Neural cell (in vitro differentiated cells): ENCODE data around the gene NR4A3. TPM values are rescaled to one million over a fixed set of nuclear protein-coding genes. Genes with fewer than 3 reads are reported as not detected.

Experiments used
- H2AFZ ChIP-seq: fragments of 200-600, 300-800 bp; sonication (generic), shearing (Covaris generic); 2 replicates; pipeline ENCODE4 v1.6.0; 2014; ENCODE audit warnings: low read depth, mild to moderate bottlenecking, antibody characterized with exemption, low read length, moderate library complexity
- H3F3A ChIP-seq: fragments of 200-600 bp; shearing (Covaris generic); 2 replicates; pipeline ENCODE4 v1.6.1; 2016; ENCODE audit warnings: mild to moderate bottlenecking, moderate library complexity, mixed read lengths, antibody characterized with exemption, low read length; ENCODE audit not compliant: insufficient read depth, poor library complexity, severe bottlenecking
- H3K27ac ChIP-seq: fragments of 200-600, 300-800 bp; sonication (generic), shearing (Covaris generic); 2 replicates; pipeline ENCODE4 v1.5.1; 2014; ENCODE audit warnings: mild to moderate bottlenecking, low read length, moderate library complexity
- H3K27me3 ChIP-seq: fragments of 300-800, 200-600 bp; sonication (generic), shearing (Covaris generic); 2 replicates; pipeline ENCODE4 v1.6.0; 2014; ENCODE audit warnings: mild to moderate bottlenecking, low read depth, low read length, moderate library complexity; ENCODE audit not compliant: insufficient read depth
- H3K36me3 ChIP-seq: fragments of 300-800, 200-600 bp; sonication (generic), shearing (Covaris generic); 2 replicates; pipeline ENCODE4 v1.5.1; 2014; ENCODE audit warnings: mild to moderate bottlenecking, antibody characterized with exemption, low read length, moderate library complexity; ENCODE audit not compliant: insufficient read depth
- H3K4me2 ChIP-seq: fragments of 300-800, 200-600 bp; sonication (generic), shearing (Covaris generic); 2 replicates; pipeline ENCODE4 v1.6.0; 2014; ENCODE audit warnings: mild to moderate bottlenecking, low read length
- H3K4me3 ChIP-seq: fragments of 300-800, 200-600 bp; sonication (generic), shearing (Covaris generic); 2 replicates; pipeline ENCODE4 v1.5.1; 2014; ENCODE audit warnings: mild to moderate bottlenecking, low read length, moderate library complexity
- H3K79me2 ChIP-seq: fragments of 200-600 bp; shearing (Covaris generic); replicated peaks from 2 replicates; pipeline ENCODE4 v1.6.0; 2014; ENCODE audit warnings: mild to moderate bottlenecking, low read length, moderate library complexity; ENCODE audit not compliant: insufficient read depth
- H3K9ac ChIP-seq: fragments of 300-800, 200-600 bp; sonication (generic), shearing (Covaris generic); 2 replicates; pipeline ENCODE4 v1.6.1; 2016; ENCODE audit warnings: mild to moderate bottlenecking, low read length, mixed read lengths
- H3K9me2 ChIP-seq: fragments of 200-600 bp; shearing (Covaris generic); 2 replicates; pipeline ENCODE4 v1.6.1; 2016; ENCODE audit warnings: mild to moderate bottlenecking, low read length, mixed read lengths; ENCODE audit not compliant: insufficient read depth
- H3K9me3 ChIP-seq: fragments of 200-600, 300-800 bp; sonication (generic), shearing (Covaris generic); 2 replicates; pipeline ENCODE4 v1.6.1; 2016; ENCODE audit warnings: mild to moderate bottlenecking, mixed run types, low read length, moderate library complexity, mixed read lengths
- H4K20me1 ChIP-seq: fragments of 200-600 bp; shearing (Covaris generic); 2 replicates; pipeline ENCODE4 v1.6.1; 2016; ENCODE audit warnings: mild to moderate bottlenecking, mixed run types; ENCODE audit not compliant: insufficient read depth
- CTCF ChIP-seq: fragments of 450-650 bp; IDR thresholded peaks from 2 replicates; pipeline ENCODE4 v1.5.1; 2014; ENCODE audit warnings: antibody characterized with exemption, mild to moderate bottlenecking, moderate library complexity; ENCODE audit not compliant: poor library complexity, severe bottlenecking
- EP300 ChIP-seq: fragments of 450-650 bp; conservative IDR thresholded peaks from 2 replicates; pipeline ENCODE4 v1.6.1; 2014; ENCODE audit warnings: antibody characterized with exemption, mild to moderate bottlenecking, moderate library complexity; ENCODE audit not compliant: poor library complexity, severe bottlenecking
- EZH2 ChIP-seq: fragments of 200-600, 300-800 bp; shearing (Covaris generic), sonication (generic); IDR thresholded peaks from 2 replicates; pipeline ENCODE4 v1.6.1; 2014; ENCODE audit warnings: antibody characterized with exemption, low read length, borderline replicate concordance, mild to moderate bottlenecking; ENCODE audit not compliant: insufficient read depth, poor library complexity, severe bottlenecking
- MXI1 ChIP-seq: fragments of 450-650 bp; conservative IDR thresholded peaks from 2 replicates; pipeline ENCODE4 v1.6.1; 2014; ENCODE audit warnings: antibody characterized with exemption, mild to moderate bottlenecking; ENCODE audit not compliant: poor library complexity, severe bottlenecking
- POLR2AphosphoS5 ChIP-seq: IDR thresholded peaks from 2 replicates; pipeline ENCODE4 v1.6.1; 2012
- RAD21 ChIP-seq: fragments of 450-650 bp; conservative IDR thresholded peaks from 2 replicates; pipeline ENCODE4 v1.6.1; 2014; ENCODE audit warnings: antibody characterized with exemption, mild to moderate bottlenecking, moderate library complexity
- REST ChIP-seq: IDR thresholded peaks from 2 replicates; pipeline ENCODE4 v1.6.1; 2012; ENCODE audit warnings: borderline replicate concordance
- SMC3 ChIP-seq: fragments of 450-650 bp; conservative IDR thresholded peaks from 2 replicates; pipeline ENCODE4 v1.6.1; 2014; ENCODE audit warnings: antibody characterized with exemption, mild to moderate bottlenecking, moderate library complexity; ENCODE audit not compliant: poor library complexity
- TAF1 ChIP-seq: IDR thresholded peaks from 2 replicates; pipeline ENCODE4 v1.6.1; 2012; ENCODE audit warnings: low read depth
- polyA plus RNA-seq: library from polyadenylated mRNA; depleted of rRNA; stranded (reverse); fragments of >200 nt; gene quantifications from 2 replicates; pipeline ENCODE4 v1.2.3, GENCODE V29; 2014

The NR4A3 gene
- polyA plus RNA-seq, 1 donor from 2014 or later = 2.7 TPM

- Histone ChIP-seq H3K27ac (no peak overlapping the region), H3F3A (no peaks in the 10 kb centered on the region), H3K9me3 (no peaks in the 10 kb centered on the region), H3K4me3 (no peak overlapping the region), H4K20me1 (no peaks in the 10 kb centered on the region), H3K9ac (no peak overlapping the region), H3K36me3 (no peaks in the 10 kb centered on the region), H3K9me2 (no peaks in the 10 kb centered on the region), H3K4me2 (no peak overlapping the region), H3K27me3 (no peaks in the 10 kb centered on the region), H3K79me2 (no peaks in the 10 kb centered on the region), H2AFZ (no peak overlapping the region)
- no peak for TF ChIP-seq POLR2AphosphoS5
- no peak for TF ChIP-seq CTCF
- no peak for TF ChIP-seq MXI1
- TF ChIP-seq RAD21 = no peak
- TF ChIP-seq SMC3 = no peak
- no peak for TF ChIP-seq TAF1
- no peak for TF ChIP-seq REST
- no peak for TF ChIP-seq EZH2
- TF ChIP-seq EP300 = no peak
Observed at GRCh38 chr9:99840072-99840471, 18.4 kb downstream of the NR4A3 start.

GRCh38 chr9:99845063-99845462 lies 23.4 kb downstream of the NR4A3 start:
- H3K79me2 ChIP-seq = no peaks in the 10 kb centered on the region
- peaks cover 4% of the 10 kb centered on the region for H3K36me3 ChIP-seq
- no peak overlapping the region for H3K27ac ChIP-seq
- no peak overlapping the region for H3K4me3 ChIP-seq
- no peaks in the 10 kb centered on the region for H3K27me3 ChIP-seq
- no peak for TF ChIP-seq EP300
- TF ChIP-seq RAD21 = no peak
- TF ChIP-seq CTCF = no peak
- H3K9me3 ChIP-seq = no peaks in the 10 kb centered on the region
- no peaks in the 10 kb centered on the region for H4K20me1 ChIP-seq
- H3K9ac ChIP-seq = no peak overlapping the region
- H3F3A ChIP-seq = no peaks in the 10 kb centered on the region
- H3K9me2 ChIP-seq = no peaks in the 10 kb centered on the region
- H3K4me2 ChIP-seq = no peak overlapping the region
- no peak overlapping the region for H2AFZ ChIP-seq
